HG03060 (cell line): Measurements from ENCODE around the gene TROAP.
"Not testable (repeated sequence)": the region's sequence is repeated elsewhere in the genome, so short reads cannot be mapped to it uniquely, and the experiment has no call there.

Source experiments
- ATAC-seq: cut with Tn5 transposase; IDR thresholded peaks from one replicate; pipeline ENCODE4 v1.9.1; 2021; ENCODE audit warnings: low read depth, moderate number of reproducible peaks; ENCODE audit not compliant: unreplicated experiment

The TROAP gene

GRCh38 chr12:49322708-49323523 is at the start of gene TROAP:
TROAP (plus strand) TSS chr12:49323255; CDS start chr12:49323609, 354 bp downstream.
- peak; percentile 90 for ATAC-seq

- ATAC-seq = no peak
These were observed 49.2 kb upstream of the TROAP start for GRCh38 chr12:49273726-49274395.

- ATAC-seq = no peak
These were observed 48.5 kb upstream of the TROAP start for GRCh38 chr12:49274396-49275069.

- ATAC-seq = no peak
These were observed 46.5 kb upstream of the TROAP start for GRCh38 chr12:49276304-49277290.

GRCh38 chr12:49277466-49277865 is 45.6 kb upstream of the TROAP start:
- ATAC-seq = no peak

GRCh38 chr12:49279706-49280159 is 43.3 kb upstream of the TROAP start:
- no peak for ATAC-seq

GRCh38 chr12:49280545-49280944 is 42.5 kb upstream of the TROAP start:
- ATAC-seq = not testable (repeated sequence)

GRCh38 chr12:49282302-49282701 is 40.8 kb upstream of the TROAP start:
- no peak for ATAC-seq

GRCh38 chr12:49282740-49283375 is 40.2 kb upstream of the TROAP start:
- not testable (repeated sequence) for ATAC-seq

GRCh38 chr12:49283541-49284429 is 39.3 kb upstream of the TROAP start:
- no peak for ATAC-seq

GRCh38 chr12:49284672-49285071 is 38.4 kb upstream of the TROAP start:
- ATAC-seq = no peak

GRCh38 chr12:49287876-49288275 is 35.2 kb upstream of the TROAP start:
- ATAC-seq = no peak

- no peak for ATAC-seq
These were observed 34.6 kb upstream of the TROAP start for GRCh38 chr12:49288412-49288853.

GRCh38 chr12:49288922-49289555 is 34.0 kb upstream of the TROAP start:
- ATAC-seq = no peak

- ATAC-seq = no peak
These were observed 30.4 kb upstream of the TROAP start for GRCh38 chr12:49292729-49293055.

- no peak for ATAC-seq
These were observed 29.7 kb upstream of the TROAP start for GRCh38 chr12:49293056-49293956.

GRCh38 chr12:49294086-49294803 is 28.8 kb upstream of the TROAP start:
- no peak for ATAC-seq
